HL-60 (cell line): Measurements from ENCODE around the gene NEGR1.

Experiments used
- DNase-seq, 2 experiments: peaks; one replicate each; pipeline ENCODE4 v3.0.0-alpha.2; 2010 to 2020; ENCODE audit warnings: low read depth in 1 of 2, low spot score in 1 of 2
- H3K27ac ChIP-seq: fragments of 250-450 bp; sonication (Bioruptor Pico); replicated peaks from 2 replicates; pipeline ENCODE4 v1.5.1; 2020; ENCODE audit warnings: mild to moderate bottlenecking, moderate library complexity
- H3K27me3 ChIP-seq: fragments of 250-450 bp; sonication (Bioruptor Pico); 2 replicates; pipeline ENCODE4 v1.5.1; 2021; ENCODE audit warnings: mild to moderate bottlenecking, moderate library complexity; ENCODE audit not compliant: insufficient read depth, poor library complexity, severe bottlenecking
- H3K4me3 ChIP-seq: replicated peaks from 2 replicates; pipeline ENCODE4 v1.5.1; 2011; ENCODE audit warnings: mild to moderate bottlenecking, control low read depth, low read length; ENCODE audit not compliant: insufficient read depth
- GABPA ChIP-seq: IDR thresholded peaks from 2 replicates; pipeline ENCODE4 v1.6.1; 2012; ENCODE audit warnings: low read depth
- POLR2AphosphoS5 ChIP-seq: IDR thresholded peaks from 2 replicates; pipeline ENCODE4 v1.6.1; 2012; ENCODE audit warnings: low read depth
- SPI1 ChIP-seq: IDR thresholded peaks from 2 replicates; pipeline ENCODE4 v1.6.1; 2012; ENCODE audit warnings: low read depth, mild to moderate bottlenecking, borderline replicate concordance
- TF ChIP-seq, protein P1 (sequence below): IDR thresholded peaks from one replicate; pipeline ENCODE4 v1.5.1; 2011; ENCODE audit warnings: low read length, control low read depth, inconsistent platforms; ENCODE audit not compliant: insufficient read depth
- TF ChIP-seq, protein P2 (sequence below): IDR thresholded peaks from 2 replicates; pipeline ENCODE4 v1.6.1; 2012; ENCODE audit warnings: low read depth; ENCODE audit not compliant: insufficient replicate concordance

NEGR1 gene

DNA sequence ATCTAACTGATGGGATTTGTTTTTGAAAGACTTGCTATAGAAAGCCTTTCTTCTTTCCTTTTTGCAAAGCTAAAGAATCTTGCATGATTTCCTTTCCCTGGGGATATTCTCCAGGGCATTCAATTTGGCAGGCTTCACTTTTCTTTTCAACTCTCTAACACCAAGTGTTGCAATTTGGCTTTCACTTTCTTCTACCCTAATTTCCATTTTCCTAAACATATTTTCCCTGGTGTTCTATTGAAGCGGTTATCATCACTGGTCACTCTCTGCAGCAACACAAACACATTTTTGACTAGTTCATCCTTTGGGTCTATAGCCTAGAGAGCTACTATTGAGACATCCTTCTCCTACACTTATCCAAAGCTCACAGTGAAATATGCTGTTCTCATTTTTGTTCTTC is 424.5 kb downstream of the NEGR1 start:
- no peak overlapping the region for H3K4me3 ChIP-seq
- TF ChIP-seq, protein P1, sequence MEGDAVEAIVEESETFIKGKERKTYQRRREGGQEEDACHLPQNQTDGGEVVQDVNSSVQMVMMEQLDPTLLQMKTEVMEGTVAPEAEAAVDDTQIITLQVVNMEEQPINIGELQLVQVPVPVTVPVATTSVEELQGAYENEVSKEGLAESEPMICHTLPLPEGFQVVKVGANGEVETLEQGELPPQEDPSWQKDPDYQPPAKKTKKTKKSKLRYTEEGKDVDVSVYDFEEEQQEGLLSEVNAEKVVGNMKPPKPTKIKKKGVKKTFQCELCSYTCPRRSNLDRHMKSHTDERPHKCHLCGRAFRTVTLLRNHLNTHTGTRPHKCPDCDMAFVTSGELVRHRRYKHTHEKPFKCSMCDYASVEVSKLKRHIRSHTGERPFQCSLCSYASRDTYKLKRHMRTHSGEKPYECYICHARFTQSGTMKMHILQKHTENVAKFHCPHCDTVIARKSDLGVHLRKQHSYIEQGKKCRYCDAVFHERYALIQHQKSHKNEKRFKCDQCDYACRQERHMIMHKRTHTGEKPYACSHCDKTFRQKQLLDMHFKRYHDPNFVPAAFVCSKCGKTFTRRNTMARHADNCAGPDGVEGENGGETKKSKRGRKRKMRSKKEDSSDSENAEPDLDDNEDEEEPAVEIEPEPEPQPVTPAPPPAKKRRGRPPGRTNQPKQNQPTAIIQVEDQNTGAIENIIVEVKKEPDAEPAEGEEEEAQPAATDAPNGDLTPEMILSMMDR: no peak
- TF ChIP-seq POLR2AphosphoS5 (no peak), GABPA (no peak)
- H3K27me3 ChIP-seq: no peaks in the 10 kb centered on the region
- no peak for DNase-seq
- no peak overlapping the region for H3K27ac ChIP-seq

DNA sequence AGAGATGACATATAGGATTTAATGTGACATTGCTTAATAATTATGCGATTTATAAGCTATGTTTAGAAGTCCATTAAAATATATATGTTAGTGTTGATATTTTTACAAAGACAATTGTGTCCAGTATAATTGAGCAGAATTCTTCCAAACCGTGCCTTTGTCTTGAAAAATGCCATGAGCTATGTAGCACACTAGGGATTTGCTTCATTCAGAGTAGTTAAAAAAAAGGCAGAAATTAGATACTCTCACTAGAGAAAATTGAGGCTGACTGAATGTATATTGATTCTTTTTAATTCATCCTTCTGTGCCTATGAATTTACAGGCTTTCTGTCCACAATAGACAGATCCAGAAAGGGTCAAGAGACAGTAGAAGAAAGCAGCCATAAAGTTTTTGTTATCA is 429.0 kb downstream of the NEGR1 start:
- TF ChIP-seq, protein P2, sequence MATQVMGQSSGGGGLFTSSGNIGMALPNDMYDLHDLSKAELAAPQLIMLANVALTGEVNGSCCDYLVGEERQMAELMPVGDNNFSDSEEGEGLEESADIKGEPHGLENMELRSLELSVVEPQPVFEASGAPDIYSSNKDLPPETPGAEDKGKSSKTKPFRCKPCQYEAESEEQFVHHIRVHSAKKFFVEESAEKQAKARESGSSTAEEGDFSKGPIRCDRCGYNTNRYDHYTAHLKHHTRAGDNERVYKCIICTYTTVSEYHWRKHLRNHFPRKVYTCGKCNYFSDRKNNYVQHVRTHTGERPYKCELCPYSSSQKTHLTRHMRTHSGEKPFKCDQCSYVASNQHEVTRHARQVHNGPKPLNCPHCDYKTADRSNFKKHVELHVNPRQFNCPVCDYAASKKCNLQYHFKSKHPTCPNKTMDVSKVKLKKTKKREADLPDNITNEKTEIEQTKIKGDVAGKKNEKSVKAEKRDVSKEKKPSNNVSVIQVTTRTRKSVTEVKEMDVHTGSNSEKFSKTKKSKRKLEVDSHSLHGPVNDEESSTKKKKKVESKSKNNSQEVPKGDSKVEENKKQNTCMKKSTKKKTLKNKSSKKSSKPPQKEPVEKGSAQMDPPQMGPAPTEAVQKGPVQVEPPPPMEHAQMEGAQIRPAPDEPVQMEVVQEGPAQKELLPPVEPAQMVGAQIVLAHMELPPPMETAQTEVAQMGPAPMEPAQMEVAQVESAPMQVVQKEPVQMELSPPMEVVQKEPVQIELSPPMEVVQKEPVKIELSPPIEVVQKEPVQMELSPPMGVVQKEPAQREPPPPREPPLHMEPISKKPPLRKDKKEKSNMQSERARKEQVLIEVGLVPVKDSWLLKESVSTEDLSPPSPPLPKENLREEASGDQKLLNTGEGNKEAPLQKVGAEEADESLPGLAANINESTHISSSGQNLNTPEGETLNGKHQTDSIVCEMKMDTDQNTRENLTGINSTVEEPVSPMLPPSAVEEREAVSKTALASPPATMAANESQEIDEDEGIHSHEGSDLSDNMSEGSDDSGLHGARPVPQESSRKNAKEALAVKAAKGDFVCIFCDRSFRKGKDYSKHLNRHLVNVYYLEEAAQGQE: no peak
- no peak for DNase-seq
- Histone ChIP-seq H3K4me3 (no peak overlapping the region), H3K27me3 (no peaks in the 10 kb centered on the region), H3K27ac (no peak overlapping the region)

- TF ChIP-seq GABPA: no peak
- no peak for TF ChIP-seq POLR2AphosphoS5
- TF ChIP-seq SPI1: no peak
- TF ChIP-seq, protein P1: no peak
- TF ChIP-seq, protein P2: no peak
- no peak for DNase-seq
- H3K4me3 ChIP-seq: no peak overlapping the region
- no peaks in the 10 kb centered on the region for H3K27me3 ChIP-seq
- no peak overlapping the region for H3K27ac ChIP-seq
Observed at GRCh38 chr1:71850936-71851335, 431.4 kb downstream of the NEGR1 start.

GRCh38 chr1:71850515-71850914 is 431.8 kb downstream of the NEGR1 start:
- TF ChIP-seq, protein P1: no peak
- no peak for TF ChIP-seq SPI1
- TF ChIP-seq GABPA: no peak
- TF ChIP-seq, protein P2: no peak
- TF ChIP-seq POLR2AphosphoS5: no peak
- Histone ChIP-seq H3K27me3 (no peaks in the 10 kb centered on the region), H3K4me3 (no peak overlapping the region), H3K27ac (no peak overlapping the region)
- no peak for DNase-seq
